Activated T-helper 1 cell treated with Interleukin-2 at 50 U/mL for 16 hours (primary cell): ENCODE measurements around the gene GABRG3.

Experiments used
- DNase-seq: peaks from one replicate; pipeline ENCODE4 v3.0.0-alpha.2; 2020; ENCODE audit warnings: low read depth

The GABRG3 gene

GRCh38 chr15:27468151-27468591 is 497.2 kb downstream of the GABRG3 start:
- DNase-seq: no peak

- no peak for DNase-seq
Measured at GRCh38 chr15:27473845-27474244, 502.9 kb downstream of the GABRG3 start.

GRCh38 chr15:27475395-27475794 is 504.4 kb downstream of the GABRG3 start:
- no peak for DNase-seq

- DNase-seq: no peak
Measured at GRCh38 chr15:27479296-27480140, 508.5 kb downstream of the GABRG3 start.

- no peak for DNase-seq
Measured at GRCh38 chr15:27480141-27480530, 509.2 kb downstream of the GABRG3 start.

GRCh38 chr15:27480642-27481041 is 509.7 kb downstream of the GABRG3 start:
- DNase-seq: no peak

GRCh38 chr15:27481768-27482167 is 510.8 kb downstream of the GABRG3 start:
- DNase-seq: no peak

GRCh38 chr15:27482287-27482686 is 511.3 kb downstream of the GABRG3 start:
- no peak for DNase-seq

GRCh38 chr15:27483124-27483523 is 512.1 kb downstream of the GABRG3 start:
- no peak for DNase-seq

GRCh38 chr15:27485265-27485664 is 514.3 kb downstream of the GABRG3 start:
- no peak for DNase-seq

- DNase-seq: no peak
Measured at GRCh38 chr15:27486051-27486450, 515.1 kb downstream of the GABRG3 start.

GRCh38 chr15:27486683-27487647 is 516.0 kb downstream of the GABRG3 start:
- no peak for DNase-seq

- DNase-seq: no peak
Measured at GRCh38 chr15:27487846-27488245, 516.9 kb downstream of the GABRG3 start.

- DNase-seq: no peak
Measured at GRCh38 chr15:27490867-27491595, 520.0 kb downstream of the GABRG3 start.

- DNase-seq: no peak
Measured at GRCh38 chr15:27491666-27492621, 521.0 kb downstream of the GABRG3 start.

- no peak for DNase-seq
Measured at GRCh38 chr15:27495963-27496459, 525.0 kb downstream of the GABRG3 start.

GRCh38 chr15:27498700-27499099 is 527.7 kb downstream of the GABRG3 start:
- no peak for DNase-seq

- DNase-seq: no peak
Measured at GRCh38 chr15:27499191-27499590, 528.2 kb downstream of the GABRG3 start.

GRCh38 chr15:27499719-27500118 is 528.7 kb downstream of the GABRG3 start:
- DNase-seq: no peak

GRCh38 chr15:27500206-27500605 is 529.2 kb downstream of the GABRG3 start:
- DNase-seq: no peak

GRCh38 chr15:27506752-27507151 is 535.8 kb downstream of the GABRG3 start:
- no peak for DNase-seq
